GM21526 (cell line): ENCODE measurements around the gene NMT1.

ENCODE experiments used
- ATAC-seq: cut with Tn5 transposase; IDR thresholded peaks from one replicate; pipeline ENCODE4 v1.9.1; 2021; ENCODE audit warnings: moderate library complexity; ENCODE audit not compliant: unreplicated experiment, low FRiP score

Gene NMT1

DNA sequence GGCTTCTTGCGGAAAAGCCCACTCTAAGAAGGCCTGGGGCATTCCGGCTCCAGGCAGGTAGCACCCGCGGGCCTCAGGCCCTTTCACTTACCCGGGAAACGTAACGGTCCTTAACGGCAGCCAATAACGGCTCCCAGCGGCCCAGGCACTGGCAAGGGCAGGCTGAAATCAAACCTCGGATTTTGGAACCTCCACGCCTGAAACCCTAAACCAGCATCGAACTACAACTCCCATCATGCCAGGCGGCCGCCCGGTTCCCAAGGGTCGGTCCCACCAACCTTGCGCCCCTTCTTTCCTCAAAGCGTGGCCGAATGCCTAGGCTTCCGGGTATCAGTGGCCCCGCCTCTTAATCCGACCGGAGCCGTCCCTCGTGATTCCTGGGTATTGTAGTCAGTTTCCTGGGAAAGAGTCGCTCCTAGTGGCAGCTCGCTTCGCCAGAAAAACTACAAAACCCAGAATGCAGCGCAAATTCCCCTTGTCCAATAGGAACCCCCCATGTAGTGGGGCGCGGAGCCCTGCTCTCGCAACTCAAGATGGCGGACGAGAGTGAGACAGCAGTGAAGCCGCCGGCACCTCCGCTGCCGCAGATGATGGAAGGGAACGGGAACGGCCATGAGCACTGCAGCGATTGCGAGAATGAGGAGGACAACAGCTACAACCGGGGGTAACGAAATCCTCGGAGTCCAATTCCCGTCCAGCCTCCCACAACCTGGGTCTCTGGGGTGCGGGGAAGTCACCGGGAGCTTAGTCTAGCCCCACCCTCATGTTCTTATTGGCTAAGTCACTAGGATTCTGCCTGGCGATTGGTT lies at the start of gene NMT1:
Gene NMT1 (plus strand): TSS at position 521 of the 809 bp plus-strand sequence. CDS start 13 bp downstream, at position 534.
- peak; percentile 73 for ATAC-seq

DNA sequence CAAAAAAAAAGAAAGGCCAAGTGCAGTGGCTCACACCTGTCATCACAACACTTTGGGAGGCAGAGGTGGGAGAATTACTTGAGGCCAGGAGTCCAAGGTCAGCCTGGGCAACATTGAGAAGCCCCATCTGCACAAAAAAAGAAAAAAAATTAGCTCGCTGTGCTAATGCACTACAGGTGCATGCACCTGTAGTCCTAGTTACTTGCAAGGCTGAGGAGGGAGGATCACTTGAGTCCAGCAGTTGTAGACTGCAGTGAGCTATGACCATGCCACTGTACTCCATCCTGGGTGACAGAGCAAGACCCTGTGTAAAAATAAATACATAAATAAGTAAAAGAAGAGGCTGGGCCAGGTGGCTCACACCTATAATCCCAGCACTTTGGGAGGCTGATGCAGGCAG lies 49.4 kb upstream of the NMT1 start:
- ATAC-seq, result no peak

DNA sequence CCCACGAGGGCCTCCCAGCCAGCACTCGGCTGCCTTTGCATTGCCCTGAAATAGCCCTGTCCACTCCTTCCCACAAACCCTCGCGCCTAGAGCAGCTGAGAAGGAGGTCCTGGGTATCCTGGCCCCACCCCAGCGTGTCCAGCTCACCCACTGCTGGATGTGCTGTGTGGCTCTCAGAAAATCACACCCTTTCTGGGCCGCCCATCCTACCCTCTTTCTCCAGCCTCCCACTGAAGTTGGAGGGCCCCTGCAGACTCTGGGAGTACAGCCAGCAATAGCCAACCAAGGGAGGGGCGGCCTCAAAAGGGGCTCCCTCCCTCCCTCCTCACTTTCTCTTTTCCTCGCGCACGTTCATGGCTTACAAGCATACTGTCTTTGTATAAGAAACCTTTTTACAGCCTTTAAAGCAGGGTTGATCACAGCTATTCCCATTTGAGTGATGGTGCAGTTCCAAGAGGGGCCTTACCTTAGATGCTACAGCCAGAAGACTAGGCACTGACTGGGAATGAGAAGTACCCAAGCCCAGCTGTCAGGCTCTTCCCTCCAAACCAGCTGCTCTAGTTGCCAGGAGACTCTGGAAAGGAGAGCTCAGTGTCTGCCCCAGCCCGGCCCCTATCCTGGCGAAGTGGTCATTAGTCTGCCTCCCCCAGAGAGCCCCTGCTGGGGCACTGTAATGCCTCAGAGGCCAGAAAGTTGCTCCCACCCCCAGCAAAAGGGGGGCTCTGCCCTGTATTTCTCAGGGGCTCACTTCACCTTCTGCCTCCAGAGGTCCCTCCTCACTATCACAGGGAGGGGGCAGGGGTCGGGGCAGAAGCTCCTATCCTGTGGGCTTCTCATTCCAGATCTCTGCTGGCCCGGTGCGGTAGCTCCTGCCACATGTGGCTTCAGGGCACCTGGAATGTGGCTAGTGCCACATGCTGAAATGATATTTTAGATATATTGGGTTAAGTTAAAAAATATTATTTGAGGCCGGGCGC lies 47.8 kb upstream of the NMT1 start:
- ATAC-seq, result no peak

DNA sequence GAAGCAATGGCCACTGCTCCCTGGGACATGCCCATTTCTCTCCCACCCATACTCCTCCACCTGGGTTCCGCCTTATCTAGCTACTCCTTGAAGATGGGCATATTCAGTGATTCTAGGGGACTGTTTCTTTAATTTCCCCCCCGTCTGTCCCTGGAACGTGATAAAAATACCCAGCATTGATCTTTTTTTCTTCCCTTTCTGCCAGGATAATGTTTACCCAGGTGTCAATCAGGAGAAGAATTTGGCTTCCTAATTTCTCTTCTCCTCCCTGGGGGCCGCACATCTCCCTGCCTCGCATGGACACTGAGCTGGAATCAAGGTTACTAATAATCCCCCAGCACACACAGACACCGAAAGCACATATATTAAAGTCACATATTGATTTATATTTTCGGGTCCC lies 44.9 kb upstream of the NMT1 start:
- no peak for ATAC-seq

DNA sequence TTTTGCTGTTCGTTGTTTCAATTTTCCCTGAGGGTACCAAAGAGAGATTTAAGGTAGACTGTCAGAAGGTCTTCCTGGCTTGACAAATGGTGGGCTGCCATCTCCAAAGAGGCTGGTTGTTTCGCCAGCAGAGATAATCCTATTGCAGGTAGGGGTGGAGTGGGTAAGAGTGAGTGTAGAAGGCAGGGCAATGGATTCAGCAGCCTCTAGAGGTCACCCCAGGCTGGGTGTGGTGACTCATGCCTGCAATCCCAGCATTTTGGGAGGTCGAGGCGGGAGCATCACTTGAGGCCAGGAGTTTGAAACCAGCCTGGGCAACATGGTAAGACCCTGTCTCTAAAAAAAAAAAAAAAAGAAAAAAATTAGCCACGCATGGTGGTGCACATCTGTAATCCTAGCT lies 44.3 kb upstream of the NMT1 start:
- ATAC-seq, result no peak

DNA sequence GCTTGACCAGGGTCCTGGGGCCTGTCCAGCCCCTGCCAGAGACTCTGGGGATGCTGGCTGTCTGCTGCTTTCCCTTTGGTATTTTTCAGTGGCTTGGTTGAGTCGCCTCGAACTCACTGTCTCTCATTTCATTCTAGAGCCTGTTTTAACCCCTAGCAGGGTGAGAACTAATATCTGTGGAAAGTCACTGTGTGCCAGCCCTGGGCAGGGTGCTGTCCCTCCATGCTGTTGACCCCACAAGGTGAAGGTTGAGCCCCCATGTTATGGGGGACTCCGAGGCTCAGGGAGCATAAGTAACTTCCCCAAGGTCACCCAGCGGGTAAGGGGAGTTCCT lies 42.6 kb upstream of the NMT1 start:
- ATAC-seq, result no peak

DNA sequence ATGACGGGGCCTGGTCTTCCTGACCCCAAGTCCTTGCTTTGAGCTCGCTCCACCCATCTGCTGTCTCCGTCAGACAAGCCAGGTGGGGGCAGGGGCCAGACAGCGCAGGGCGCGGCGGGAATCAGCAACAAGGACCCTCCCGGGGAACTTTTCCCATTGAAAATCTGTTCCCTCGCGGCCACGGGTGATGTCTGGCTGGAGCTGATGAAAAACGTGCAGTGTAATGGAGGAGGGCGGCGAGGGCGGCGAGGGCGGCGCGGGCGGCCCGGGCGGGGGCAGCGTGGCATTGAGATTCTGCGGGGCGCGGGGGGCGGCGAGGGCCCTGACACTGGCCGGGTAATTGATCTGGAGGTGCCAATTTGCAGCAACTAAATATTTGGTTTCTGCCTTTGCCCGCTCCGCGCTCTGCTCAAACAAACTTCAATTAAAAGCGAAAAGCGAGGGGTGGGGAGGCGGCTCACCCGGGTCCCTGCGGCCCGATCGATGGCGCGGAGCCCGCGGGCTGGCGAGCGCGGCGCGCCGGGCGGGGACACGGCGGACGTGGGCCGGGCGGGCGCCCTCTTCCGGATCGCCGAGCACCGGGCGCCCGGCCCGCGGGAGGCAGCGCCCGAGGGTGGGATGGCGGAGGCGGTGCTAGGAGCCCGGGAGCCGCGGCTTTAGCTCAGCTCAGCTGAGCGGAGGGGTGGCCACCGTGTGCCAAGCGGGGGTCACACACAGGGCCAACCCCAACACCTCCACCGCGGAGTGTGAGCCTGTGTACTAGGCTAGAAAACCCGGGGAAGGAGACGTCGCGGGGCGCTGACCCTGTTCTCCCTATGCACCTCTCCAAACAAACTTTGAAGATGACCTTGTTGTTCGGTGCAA lies 42.0 kb upstream of the NMT1 start:
- no peak for ATAC-seq

DNA sequence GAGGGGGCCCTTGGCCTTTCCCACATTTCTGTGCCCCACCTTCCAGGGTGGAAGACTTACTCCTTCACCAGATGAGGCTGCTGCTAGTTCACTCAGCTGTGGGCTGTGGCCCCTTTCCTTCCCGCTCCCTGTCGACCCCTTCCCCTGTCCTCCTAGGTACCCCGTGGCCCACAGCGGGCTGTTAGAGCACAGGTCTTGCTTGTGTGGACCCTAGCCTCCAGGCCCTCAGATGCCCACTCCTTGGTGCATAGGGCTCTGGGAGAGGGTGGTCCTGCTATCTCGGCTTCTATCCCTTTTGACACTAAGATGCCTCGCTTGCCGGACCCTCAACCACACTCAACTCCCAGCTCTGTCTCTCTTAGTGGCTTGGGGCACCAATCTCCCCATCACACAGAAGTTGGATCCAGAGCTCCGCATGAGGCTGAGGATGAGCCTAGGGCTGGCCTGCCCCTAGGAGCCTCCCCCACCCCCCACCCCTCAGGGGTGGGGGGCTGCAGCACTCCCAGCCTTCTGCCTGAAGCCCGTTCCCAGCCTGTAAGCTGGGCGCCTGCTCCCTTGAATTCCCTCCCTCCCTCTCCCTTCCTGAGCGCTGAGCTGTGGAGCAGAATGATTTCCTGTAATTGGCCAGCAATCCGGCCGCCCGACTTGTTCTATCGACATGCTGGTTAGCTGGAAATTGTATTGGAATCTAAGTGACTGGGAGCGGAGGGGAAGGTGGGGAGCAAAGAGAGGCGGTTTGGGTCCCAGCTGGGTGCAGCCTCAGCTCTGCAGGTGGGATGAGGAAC lies 40.6 kb upstream of the NMT1 start:
- no peak for ATAC-seq

DNA sequence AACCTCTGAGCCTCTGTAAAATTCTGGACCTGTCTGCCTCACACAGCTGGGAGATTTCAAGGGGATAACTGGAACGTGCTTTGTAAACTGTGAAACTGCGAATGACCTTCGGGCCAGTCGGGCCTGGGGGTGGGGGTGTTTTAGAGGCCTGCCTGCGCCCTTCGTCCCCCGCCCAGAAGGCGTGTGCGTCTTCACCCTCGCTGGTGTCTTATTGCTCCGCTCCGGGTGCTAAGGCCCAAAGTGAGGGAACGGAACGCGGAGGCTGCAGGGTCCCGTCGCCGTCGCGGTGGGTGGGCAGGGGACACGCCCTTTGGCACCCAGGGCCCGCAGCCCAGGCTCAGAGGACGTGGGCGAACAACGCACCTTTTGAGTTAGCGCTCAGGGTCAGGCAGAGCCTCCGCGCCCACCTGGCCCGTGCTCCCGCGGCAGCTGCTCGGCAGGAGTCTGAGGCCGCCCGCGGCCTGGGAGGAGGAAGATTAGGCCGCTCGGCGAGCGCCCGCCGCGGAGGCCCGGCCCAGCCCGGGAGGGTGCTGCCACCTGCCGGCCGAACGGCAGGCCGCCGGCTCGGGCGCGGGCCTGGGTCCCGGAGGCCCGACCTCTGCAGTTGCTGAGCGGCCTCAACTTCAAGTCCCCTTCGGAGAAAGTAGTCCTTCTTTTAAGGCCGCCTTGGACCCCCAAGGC lies 39.4 kb upstream of the NMT1 start:
- ATAC-seq, result peak; percentile 46

DNA sequence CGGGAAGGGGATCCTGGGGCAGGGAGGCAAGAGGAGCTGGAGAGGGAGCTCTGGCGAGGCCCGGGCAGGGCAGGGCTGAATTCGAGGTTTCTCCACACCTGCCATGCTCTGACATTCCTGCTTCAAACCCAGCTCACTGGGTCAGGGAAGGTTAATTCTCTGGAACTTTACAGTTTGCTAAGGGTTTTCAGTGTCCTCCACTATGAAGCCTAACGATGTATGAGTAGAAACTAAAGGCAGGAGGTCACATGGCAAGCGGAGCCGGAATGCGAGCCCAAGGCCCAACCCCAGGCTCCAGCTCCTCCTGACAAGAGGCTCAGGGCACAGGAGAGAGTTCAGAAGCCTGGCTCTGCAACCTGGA lies 38.8 kb upstream of the NMT1 start:
- no peak for ATAC-seq

DNA sequence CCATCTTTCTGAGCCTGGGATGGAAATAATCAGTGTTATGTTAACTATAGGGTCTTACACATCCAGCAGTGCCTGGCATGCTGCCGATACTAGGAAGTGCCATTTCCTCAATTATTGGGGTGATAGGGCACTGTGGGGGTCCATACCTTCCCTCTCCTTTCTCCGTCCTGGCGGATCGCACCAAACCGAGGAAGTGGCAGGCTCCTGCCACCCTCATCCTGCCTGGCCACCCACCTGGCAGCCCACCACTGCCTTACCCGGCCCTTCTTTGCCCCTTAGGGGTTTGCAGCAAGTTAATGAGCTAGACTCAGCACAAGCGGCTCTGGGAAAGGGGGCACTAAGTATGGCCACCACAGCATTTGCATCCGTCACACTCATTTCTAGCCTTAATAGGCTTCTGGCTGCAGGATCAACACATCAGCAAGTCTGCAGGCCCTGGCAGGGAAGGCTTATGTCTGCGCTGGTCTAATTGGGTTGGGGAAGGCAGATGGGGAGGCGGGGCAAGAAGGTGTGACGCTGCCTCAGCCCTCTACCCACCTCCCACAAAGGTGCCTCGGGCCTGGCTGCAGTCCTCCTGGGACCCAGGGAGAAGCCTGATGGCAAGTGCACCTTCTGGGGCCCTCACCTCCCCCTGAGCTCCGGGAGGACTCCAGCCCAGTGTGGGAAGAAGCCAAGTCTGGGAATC lies 38.3 kb upstream of the NMT1 start:
- ATAC-seq, result no peak

DNA sequence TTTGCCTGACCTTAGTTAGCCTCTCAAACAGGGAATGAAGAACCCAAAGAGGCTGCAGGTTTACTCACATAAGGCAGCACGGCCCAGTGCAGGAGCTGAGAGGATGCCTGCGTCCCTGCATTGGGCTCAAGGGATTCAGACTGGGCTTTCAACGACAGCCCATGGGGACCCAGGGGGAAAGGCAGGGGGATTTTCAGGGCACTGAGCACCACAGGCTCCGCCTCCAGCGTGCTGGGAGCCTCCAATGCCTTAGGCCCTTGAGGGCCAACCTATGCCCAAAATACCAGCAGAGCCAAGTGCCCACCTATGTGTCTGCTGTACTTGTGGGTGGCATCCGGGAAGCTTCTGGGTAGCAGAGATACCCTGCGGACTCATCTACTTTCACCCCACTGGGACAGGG lies 32.0 kb upstream of the NMT1 start:
- ATAC-seq, result no peak

DNA sequence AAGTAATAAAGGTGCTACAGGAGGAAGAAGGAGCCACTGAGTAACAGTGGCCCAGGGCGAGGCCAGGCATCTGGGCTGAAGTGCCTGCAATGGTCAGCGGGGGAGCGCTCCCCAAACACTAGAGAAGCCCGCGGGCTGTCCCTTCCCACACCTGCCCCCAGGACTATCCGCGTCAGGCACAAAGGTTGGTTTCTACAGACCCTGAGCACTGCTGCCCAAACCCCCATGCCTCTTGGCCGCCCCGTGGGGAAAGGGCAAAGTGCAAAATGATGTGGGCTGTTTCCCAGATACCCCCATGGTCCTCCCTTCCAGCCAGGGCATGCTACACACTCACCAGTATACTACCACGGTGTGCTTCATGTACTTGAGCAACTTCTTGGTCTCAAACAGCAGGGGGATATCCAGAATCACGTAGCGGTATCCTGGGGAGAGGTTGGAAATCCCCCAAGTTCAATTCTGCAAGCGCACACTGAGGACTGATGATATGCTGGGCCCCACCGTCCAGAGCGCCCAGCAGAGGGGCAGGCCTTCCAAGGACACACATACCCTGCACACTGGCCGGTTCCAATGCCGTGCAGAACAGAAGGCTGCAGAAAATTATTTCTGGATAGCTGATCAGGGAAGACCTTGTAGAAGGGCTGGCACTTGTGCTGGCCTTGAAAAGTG lies 31.2 kb upstream of the NMT1 start:
- no peak for ATAC-seq

DNA sequence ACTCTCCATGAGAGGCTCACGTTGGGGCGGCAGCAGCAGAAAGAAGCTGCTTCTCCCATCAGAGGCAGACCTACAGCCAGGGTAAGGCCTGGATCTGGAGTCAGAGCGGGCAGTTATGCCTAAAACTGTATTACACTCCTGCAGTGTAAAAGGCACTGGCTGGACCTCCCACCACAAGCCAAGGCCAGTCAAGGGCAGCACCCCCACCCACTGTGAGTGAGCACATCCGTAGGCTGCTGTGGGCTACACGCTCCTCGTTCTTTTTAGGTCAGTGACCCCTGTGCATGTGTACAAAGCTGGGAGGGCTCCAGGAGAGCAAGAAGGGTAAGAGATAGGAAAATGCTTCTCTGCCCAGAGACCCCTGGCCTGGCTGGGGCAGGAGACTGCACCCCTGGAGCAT lies 30.4 kb upstream of the NMT1 start:
- no peak for ATAC-seq

DNA sequence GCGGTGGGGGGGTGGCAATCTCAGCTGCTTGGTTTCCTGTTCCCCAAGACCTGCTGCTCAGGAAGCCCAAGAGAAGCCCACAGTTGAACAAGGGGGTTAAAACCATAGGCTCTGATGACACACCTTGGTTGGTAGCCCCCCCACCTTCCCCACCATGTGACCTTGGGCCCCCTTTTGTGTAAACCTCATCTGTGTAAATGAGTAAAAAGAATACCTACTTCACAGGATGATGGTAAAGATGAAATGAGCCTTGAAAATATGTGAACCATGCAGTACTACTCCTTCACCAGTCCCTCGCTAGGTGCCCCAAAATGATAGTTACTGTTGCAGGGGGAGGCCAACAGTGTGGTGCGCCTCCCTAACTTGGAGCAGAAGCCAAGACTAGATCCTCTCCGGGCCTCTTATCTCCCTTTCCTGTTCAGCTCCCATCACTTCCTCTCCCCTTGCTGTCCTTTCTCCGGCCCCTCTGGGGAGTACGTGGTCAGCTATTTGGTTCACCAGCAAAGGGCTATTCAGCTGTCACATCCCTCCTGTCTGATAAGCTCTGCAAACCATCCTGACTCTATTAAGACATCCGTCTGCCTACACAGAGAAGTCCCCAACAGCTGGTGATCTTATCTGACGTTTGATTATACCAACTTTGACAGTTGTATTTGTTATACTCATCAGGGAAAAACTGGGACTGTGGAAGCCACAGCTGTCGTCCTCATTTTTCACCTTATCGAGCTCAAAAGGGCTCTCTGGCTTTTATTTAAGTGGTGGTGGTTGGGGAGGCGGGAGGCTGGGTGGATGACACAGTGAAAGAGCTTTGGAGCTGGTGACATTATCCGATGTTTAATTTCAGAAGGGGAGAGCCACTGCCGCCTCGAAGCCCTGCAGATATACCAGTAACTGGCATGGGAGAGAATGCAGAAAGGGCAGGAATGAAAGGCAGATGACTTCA lies 29.6 kb upstream of the NMT1 start:
- ATAC-seq, result no peak

DNA sequence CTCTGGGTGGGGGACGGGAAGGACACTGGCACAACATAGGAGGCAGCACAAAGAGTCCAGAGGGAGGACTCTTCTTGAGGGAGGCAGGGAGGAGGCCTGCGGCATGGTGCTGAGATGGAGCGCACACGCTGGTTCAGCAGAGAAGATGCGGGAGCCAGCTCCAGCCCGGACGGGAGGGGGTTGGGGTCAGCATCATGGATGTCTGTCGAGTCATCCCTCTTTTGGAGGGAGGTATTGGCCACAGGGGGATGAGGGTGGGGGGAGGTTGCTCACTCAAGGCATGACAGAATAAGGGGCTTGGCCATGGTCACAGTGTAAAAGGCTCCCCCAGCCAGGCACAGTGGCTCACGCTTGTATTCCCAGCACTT lies 29.0 kb upstream of the NMT1 start:
- ATAC-seq, result no peak

DNA sequence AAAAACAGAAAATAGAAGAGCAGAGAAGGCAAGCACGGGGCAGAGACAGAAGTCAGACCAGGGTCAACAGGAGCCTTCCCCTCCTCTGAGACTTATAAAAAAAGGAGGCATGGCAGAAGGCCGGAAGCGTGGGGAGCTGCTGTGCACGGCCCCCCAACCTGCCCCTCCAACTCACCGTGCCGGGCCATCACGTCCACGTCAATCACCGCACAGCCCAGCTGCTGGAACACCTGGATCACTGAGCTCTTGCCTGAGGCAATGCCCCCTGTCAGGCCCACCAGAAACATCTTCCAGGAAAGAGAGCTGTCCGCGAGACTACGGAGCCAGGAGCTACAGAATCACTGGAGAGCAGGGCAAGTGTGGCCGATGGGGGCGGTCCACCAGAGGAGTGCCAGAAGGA lies 26.5 kb upstream of the NMT1 start:
- ATAC-seq, result no peak
